HG03469 (cell line): ENCODE results near the gene SHC3.

ENCODE experiments used
- ATAC-seq: cut with Tn5 transposase; IDR thresholded peaks from one replicate; pipeline ENCODE4 v1.9.1; 2021; ENCODE audit warnings: mild to moderate bottlenecking, moderate library complexity, moderate number of reproducible peaks; ENCODE audit not compliant: unreplicated experiment

SHC3 gene

DNA sequence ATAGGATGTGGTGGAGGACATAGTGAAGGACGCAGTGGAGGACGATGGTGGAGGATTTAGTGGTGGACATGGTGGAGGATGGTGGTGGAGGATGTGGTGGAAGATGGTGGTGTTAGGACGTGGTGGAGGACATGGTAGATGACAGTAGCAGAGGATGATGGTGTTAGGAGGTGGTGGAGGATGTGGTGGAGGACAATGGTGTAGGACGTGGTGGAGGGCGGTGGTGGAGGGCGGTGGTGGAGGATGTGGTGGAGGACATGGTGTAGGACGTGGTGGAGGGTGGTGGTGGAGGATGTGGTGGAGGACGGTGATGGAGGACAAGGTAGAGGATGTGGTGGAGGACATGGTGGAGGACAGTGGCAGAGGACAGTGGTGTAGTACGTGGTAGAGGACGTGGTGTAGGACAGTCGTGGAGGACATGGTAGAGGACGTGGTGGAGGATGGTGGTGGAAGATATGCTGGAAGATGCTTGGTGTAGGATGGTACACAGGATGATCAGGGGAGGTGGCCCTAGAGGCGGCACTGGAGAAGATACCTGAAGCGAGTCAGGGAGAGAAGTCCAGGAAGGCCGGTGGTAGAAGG, 118.6 kb downstream of the SHC3 start:
- no peak for ATAC-seq

- no peak for ATAC-seq
These were observed 119.7 kb downstream of the SHC3 start for GRCh38 chr9:89058906-89059305.

GRCh38 chr9:89054865-89055495, 123.6 kb downstream of the SHC3 start:
- ATAC-seq, result no peak

DNA sequence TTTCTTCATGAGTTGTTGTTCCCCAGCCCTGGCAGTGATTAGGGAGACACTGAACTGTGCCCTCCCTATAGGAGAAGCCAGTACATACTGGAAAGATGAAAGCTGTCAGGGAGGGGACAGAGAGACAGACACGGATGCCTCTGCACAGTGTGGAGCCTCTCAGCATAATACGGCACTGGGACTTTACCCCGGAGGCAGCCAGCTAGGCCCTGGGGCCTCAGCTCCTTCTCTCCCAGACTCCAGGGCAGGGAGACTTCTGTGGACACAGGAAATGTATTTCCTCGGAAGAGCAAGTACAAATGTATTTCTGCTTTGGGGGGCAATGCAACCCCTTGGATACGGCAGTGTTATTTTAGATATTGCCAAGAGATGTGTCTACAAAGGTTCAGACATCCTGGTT, 125.3 kb downstream of the SHC3 start:
- no peak for ATAC-seq

- ATAC-seq, result no peak
These were observed 126.0 kb downstream of the SHC3 start for GRCh38 chr9:89052470-89053097.

GRCh38 chr9:89051421-89052025, 127.1 kb downstream of the SHC3 start:
- no peak for ATAC-seq

DNA sequence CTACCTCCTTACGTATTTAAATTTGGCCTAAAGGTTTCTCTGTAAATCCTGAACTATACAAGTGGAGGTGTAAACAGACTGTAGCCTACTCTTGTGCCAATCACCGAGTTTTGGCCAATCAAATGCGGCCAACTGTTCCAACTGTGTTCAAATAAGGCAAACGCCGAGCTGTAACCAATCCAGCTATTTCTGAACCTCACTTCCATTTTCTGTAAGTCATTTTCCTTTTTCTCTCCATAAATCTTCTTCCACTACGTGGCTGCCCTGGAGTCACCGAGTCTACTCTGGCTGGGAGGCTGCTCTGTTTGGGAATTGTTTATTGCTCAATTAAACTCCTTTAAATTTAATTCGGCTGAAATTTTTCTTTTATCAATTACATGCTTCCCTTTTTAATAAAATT, 129.0 kb downstream of the SHC3 start:
- ATAC-seq, result no peak

DNA sequence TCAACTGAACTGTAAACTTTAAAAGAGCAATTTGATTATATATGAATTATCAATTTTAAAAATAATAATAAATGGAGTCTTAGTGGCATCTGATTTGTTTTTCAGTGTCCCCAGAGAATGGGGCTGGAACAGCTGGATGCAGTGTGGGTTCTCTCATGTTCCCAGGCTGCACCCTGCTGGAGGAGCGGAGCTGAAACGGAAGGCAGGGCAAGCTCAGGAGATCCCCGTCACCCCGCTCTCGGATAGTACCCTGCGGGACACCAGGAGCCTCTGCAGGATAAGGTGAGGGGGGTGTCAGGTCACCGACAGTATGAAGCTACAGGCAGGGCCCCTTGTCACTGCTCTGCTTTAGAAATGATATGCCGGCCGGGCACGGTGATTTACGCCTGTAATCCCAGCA, 130.0 kb downstream of the SHC3 start:
- ATAC-seq, result no peak

DNA sequence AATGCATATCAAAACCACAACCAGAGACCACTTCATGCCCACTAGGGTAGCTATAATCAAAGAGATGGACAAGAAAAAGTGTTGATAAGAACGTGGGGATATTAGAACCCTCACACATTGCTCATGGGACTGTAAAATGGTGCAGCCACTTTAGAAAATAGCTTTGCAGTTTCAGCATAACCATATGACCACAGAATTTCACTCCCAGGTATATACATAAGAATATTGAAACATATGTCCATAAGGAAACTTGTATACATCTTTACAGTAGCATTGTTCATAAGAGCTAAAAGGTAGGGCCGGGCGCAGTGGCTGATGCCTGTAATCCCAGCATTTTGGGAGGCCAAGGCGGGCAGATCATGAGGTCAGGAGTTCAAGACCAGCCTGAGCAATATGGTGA, 131.0 kb downstream of the SHC3 start:
- ATAC-seq, result no peak

- ATAC-seq, result no peak
These were observed 131.8 kb downstream of the SHC3 start for GRCh38 chr9:89046832-89047231.

- no peak for ATAC-seq
These were observed 133.7 kb downstream of the SHC3 start for GRCh38 chr9:89044881-89045280.

GRCh38 chr9:89044104-89044503, 134.5 kb downstream of the SHC3 start:
- ATAC-seq, result no peak

- ATAC-seq, result no peak
These were observed 135.6 kb downstream of the SHC3 start for GRCh38 chr9:89042984-89043383.

DNA sequence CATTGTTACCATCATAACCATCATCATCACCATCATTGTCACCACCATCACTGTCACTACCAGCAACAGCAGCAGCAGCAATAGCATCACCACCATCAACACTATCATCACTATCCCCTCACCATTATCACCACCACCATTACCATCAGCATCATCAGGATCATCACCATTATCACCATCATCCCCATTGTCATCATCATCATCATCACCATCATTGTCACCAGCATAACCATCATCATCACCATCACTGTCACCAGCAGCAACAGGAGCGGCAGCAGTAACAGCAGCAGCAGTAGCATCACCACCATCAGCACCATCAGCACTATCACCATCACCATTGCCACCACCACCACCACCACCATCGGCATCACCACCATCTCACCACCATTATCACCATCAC, 139.0 kb downstream of the SHC3 start:
- no peak for ATAC-seq

DNA sequence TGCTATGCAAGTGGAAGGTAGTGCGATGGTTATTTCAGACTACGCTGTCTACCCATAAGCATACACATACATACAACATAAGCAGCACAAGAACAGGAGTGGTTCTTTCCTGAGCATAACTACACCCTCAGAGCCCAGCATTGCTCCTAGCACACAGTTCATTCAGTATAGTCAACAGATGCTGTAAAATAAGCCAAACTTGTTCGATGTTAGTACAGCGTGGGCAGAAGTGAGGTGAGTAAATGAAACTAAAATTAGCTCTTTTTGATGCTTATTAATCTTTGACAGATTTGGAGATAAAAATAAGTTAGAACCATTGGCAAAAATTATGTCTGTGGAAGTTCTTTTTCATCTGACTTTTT, 139.5 kb downstream of the SHC3 start:
- no peak for ATAC-seq

DNA sequence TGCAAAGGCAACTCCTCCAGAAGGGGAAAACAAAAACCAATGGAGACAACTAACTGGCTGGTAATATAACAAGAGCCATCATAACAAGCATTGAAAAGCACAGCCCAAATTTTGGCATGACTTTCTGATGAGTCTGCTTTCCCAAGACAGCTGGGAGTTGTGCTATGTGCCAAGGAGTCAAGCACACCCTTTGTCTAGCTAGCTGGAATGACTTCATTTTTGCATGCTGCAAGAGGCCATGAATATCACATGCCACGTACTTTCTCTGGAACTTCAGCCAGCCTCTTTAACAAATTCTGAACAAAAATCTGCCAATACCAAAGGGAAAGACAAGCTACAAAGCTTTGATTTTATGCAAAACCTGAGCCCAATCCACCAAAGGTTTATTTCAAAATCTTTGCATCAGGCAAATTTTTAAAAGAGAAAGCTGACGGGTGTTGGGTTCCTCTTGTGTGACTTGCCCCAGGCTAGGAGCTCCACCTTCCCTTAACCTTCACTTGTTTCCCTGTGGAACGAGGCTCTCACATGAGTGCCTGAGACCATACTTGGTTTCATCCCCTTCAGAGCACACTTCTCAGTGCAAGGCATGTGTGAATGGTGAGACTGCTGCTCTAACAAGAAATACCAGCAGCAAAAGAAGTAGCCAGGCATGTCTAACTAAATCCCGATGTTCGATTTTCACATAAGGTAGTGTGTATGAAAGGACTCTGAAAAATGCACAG, 140.1 kb downstream of the SHC3 start:
- ATAC-seq, result no peak

GRCh38 chr9:89037891-89038290, 140.7 kb downstream of the SHC3 start:
- no peak for ATAC-seq

DNA sequence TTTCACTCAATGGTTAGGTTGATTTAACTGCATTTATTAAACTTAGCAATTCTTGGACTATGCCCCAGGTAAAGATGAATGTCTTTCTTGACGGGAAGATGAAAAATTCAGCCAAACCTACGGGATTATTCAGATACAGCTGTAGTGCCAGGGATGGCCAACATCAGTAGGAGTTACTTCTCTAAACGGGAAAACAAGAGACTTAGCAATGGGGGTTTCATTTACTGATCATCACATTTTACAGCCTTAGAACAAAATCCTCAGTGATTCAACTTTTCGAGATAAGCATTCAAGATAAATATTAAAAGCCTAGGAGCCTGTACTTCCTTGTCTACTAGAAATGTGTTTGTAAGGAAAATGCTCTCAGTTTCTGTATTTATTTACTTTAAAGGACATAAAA, 141.3 kb downstream of the SHC3 start:
- no peak for ATAC-seq

GRCh38 chr9:89036891-89037290, 141.7 kb downstream of the SHC3 start:
- ATAC-seq, result no peak

DNA sequence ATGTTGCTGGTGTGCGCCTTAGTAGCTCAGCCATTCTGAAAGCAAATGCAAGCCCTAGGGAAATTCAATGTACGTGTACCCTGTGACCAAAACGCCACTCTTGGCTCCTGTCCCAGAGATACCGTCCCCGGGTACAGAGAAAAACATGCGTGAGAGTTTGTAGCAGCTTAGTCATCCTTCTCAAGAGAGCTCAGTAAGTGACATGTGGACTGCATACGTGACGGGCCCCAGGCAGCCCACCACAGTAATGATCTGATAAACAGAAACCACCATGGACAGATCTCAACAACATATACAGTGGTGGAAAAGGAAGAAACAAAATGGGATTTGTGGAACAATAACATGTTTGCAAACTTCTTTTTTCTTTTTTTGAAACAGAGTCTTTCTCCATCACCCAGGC, 142.2 kb downstream of the SHC3 start:
- ATAC-seq, result no peak

GRCh38 chr9:89032661-89033060, 146.0 kb downstream of the SHC3 start:
- no peak for ATAC-seq

GRCh38 chr9:89032173-89032572, 146.4 kb downstream of the SHC3 start:
- ATAC-seq, result no peak
